ENCODE results near the gene RBBP4.

RBBP4 gene

DNA sequence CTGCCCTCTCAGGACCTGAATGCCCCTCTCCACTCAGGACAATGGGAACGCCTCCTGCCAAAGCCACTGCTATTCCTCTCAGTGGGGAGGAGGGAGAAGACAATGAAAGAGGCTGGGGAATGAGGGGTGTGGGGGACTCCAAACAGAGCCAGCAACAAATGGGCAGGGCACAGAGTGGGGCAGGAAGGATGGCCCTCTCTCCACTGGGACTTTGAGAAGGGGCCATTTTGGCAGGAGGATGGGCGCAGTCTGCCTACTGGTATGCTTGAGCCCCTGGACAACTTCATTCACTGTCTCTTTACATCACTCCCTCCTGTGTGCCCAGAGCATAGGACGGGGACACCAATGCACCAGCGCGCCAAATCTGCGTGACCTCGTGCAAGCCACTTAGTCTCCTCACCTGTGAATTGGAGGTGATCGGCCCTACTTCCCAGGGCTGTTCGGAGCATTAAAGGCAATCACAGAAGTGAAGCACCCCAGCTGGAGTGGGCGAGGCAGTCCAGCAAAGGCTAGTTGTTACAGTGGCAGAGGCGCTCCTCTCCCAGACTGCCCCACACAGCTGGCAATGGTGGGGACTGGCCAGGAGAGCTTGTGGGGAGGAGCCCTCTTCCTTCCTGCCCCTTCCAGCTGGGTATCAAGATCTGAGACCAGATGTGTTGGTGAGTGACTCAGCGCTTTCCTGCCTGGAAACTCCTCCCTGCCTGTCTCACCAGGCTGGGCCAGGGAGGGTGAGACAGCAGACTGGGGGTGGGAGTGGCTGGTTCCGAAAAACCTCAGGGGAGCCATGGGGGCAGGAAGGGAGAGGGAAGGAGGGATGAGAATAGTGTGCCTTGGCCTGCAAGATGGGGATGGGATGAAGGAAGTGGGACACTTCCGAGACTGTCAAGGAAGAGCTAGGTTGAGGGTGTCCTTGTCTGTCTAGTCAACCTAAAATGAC lies 73.9 kb downstream of the RBBP4 start:
- Histone ChIP-seq H3K4me3 (ENCODE audit: low read depth, low read length) (no peak overlapping the region), H3K9me3 (ENCODE audit: control insufficient read depth, insufficient read depth, low read depth, low read length) (no peaks in the 10 kb centered on the region), H3K27ac (ENCODE audit: extremely low read depth, low read depth, low read length) (no peak overlapping the region)
- TF ChIP-seq ZSCAN30 (tag by site-specific recombination; IDR thresholded peaks at IDR 0.05): no peak
- TF ChIP-seq, protein P1, sequence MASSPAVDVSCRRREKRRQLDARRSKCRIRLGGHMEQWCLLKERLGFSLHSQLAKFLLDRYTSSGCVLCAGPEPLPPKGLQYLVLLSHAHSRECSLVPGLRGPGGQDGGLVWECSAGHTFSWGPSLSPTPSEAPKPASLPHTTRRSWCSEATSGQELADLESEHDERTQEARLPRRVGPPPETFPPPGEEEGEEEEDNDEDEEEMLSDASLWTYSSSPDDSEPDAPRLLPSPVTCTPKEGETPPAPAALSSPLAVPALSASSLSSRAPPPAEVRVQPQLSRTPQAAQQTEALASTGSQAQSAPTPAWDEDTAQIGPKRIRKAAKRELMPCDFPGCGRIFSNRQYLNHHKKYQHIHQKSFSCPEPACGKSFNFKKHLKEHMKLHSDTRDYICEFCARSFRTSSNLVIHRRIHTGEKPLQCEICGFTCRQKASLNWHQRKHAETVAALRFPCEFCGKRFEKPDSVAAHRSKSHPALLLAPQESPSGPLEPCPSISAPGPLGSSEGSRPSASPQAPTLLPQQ (tag by site-specific recombination; IDR thresholded peaks at IDR 0.05): no peak
- 0 out of 2 replicates have a peak, but pooled peaks have one; percentile 33 for TF ChIP-seq ZNF248 (tag by site-specific recombination; IDR thresholded peaks at IDR 0.05)
- TF ChIP-seq ZNF600 (tag by site-specific recombination; IDR thresholded peaks at IDR 0.05): peak; percentile 71
- TF ChIP-seq ZNF48 (tag by site-specific recombination; IDR thresholded peaks at IDR 0.05): no peak
- TF ChIP-seq, protein P2, sequence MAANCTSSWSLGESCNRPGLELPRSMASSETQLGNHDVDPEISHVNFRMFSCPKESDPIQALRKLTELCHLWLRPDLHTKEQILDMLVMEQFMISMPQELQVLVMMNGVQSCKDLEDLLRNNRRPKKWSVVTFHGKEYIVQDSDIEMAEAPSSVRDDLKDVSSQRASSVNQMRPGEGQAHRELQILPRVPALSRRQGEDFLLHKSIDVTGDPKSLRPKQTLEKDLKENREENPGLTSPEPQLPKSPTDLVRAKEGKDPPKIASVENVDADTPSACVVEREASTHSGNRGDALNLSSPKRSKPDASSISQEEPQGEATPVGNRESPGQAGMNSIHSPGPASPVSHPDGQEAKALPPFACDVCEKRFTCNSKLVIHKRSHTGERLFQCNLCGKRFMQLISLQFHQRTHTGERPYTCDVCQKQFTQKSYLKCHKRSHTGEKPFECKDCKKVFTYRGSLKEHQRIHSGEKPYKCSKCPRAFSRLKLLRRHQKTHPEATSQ (tag by site-specific recombination; IDR thresholded peaks at IDR 0.05): no peak
- no peak for TF ChIP-seq ZNF121 (tag by site-specific recombination; IDR thresholded peaks at IDR 0.05)
- TF ChIP-seq ZNF292 (tag by site-specific recombination; IDR thresholded peaks at IDR 0.05; ENCODE audit: borderline replicate concordance, low read depth): no peak
- 0 out of 2 replicates have a peak, but pooled peaks have one; percentile 27 for TF ChIP-seq ZNF629 (tag by site-specific recombination; IDR thresholded peaks at IDR 0.05)
- TF ChIP-seq ZFP3 (tag by site-specific recombination; IDR thresholded peaks at IDR 0.05; ENCODE audit: low read depth): no peak
- TF ChIP-seq KLF1 (tag by site-specific recombination; IDR thresholded peaks at IDR 0.05): peak; percentile 49
- TF ChIP-seq ZNF10 (tag by site-specific recombination; IDR thresholded peaks at IDR 0.05): no peak
- TF ChIP-seq, protein P3, sequence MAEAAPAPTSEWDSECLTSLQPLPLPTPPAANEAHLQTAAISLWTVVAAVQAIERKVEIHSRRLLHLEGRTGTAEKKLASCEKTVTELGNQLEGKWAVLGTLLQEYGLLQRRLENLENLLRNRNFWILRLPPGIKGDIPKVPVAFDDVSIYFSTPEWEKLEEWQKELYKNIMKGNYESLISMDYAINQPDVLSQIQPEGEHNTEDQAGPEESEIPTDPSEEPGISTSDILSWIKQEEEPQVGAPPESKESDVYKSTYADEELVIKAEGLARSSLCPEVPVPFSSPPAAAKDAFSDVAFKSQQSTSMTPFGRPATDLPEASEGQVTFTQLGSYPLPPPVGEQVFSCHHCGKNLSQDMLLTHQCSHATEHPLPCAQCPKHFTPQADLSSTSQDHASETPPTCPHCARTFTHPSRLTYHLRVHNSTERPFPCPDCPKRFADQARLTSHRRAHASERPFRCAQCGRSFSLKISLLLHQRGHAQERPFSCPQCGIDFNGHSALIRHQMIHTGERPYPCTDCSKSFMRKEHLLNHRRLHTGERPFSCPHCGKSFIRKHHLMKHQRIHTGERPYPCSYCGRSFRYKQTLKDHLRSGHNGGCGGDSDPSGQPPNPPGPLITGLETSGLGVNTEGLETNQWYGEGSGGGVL (tag by site-specific recombination; IDR thresholded peaks at IDR 0.05): peak; percentile 66
- TF ChIP-seq GLI4 (tag by site-specific recombination; IDR thresholded peaks at IDR 0.05): no peak
- peak; percentile 40; the same call in 1 of the 2 replicates for TF ChIP-seq WT1 (tag by site-specific recombination; IDR thresholded peaks at IDR 0.05)
- no peak for TF ChIP-seq TCF7L2 (IDR thresholded peaks at IDR 0.05; ENCODE audit: borderline replicate concordance, low read depth, low read length)
- no peak for TF ChIP-seq ZNF549 (tag by site-specific recombination; IDR thresholded peaks at IDR 0.05)
- 0 out of 2 replicates have a peak, but pooled peaks have one; percentile 17 for TF ChIP-seq ZIC2 (tag by site-specific recombination; IDR thresholded peaks at IDR 0.05)
- TF ChIP-seq ZNF366 (tag by site-specific recombination; conservative IDR thresholded peaks at IDR 0.05): peak; percentile 47; the same call in 1 of the 2 replicates
- TF ChIP-seq SP3 (tag by site-specific recombination; IDR thresholded peaks at IDR 0.05): peak; percentile 56
- no peak for TF ChIP-seq ZNF169 (tag by site-specific recombination; IDR thresholded peaks at IDR 0.05)
- no peak for TF ChIP-seq ZNF529 (tag by site-specific recombination; IDR thresholded peaks at IDR 0.05; ENCODE audit: insufficient replicate concordance)
- TF ChIP-seq ZNF792 (tag by site-specific recombination; IDR thresholded peaks at IDR 0.05): no peak
- TF ChIP-seq HOXC10 (CRISPR knock-in tag; IDR thresholded peaks at IDR 0.05): no peak
- TF ChIP-seq, protein P4, sequence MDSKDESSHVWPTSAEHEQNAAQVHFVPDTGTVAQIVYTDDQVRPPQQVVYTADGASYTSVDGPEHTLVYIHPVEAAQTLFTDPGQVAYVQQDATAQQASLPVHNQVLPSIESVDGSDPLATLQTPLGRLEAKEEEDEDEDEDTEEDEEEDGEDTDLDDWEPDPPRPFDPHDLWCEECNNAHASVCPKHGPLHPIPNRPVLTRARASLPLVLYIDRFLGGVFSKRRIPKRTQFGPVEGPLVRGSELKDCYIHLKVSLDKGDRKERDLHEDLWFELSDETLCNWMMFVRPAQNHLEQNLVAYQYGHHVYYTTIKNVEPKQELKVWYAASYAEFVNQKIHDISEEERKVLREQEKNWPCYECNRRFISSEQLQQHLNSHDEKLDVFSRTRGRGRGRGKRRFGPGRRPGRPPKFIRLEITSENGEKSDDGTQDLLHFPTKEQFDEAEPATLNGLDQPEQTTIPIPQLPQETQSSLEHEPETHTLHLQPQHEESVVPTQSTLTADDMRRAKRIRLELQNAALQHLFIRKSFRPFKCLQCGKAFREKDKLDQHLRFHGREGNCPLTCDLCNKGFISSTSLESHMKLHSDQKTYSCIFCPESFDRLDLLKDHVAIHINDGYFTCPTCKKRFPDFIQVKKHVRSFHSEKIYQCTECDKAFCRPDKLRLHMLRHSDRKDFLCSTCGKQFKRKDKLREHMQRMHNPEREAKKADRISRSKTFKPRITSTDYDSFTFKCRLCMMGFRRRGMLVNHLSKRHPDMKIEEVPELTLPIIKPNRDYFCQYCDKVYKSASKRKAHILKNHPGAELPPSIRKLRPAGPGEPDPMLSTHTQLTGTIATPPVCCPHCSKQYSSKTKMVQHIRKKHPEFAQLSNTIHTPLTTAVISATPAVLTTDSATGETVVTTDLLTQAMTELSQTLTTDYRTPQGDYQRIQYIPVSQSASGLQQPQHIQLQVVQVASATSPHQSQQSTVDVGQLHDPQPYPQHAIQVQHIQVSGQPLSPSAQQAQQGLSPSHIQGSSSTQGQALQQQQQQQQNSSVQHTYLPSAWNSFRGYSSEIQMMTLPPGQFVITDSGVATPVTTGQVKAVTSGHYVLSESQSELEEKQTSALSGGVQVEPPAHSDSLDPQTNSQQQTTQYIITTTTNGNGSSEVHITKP (tag by site-specific recombination; IDR thresholded peaks at IDR 0.05): peak; percentile 65
- TF ChIP-seq SP7 (tag by site-specific recombination; IDR thresholded peaks at IDR 0.05): peak; percentile 75
- TF ChIP-seq GFI1B (tag by site-specific recombination; IDR thresholded peaks at IDR 0.05): no peak
- peak; percentile 44; the same call in 1 of the 2 replicates for TF ChIP-seq ZBTB8A (tag by site-specific recombination; IDR thresholded peaks at IDR 0.05)
- peak; percentile 38; the same call in 1 of the 2 replicates for TF ChIP-seq SP2 (tag by site-specific recombination; IDR thresholded peaks at IDR 0.05)
- TF ChIP-seq FEZF1 (tag by site-specific recombination; IDR thresholded peaks at IDR 0.05): no peak
- TF ChIP-seq RBAK (tag by site-specific recombination; IDR thresholded peaks at IDR 0.05): no peak

More for the DNA sequence above, 73.9 kb downstream of the RBBP4 start:
- ChIA-PET POLR2A (interaction anchor here (0.6 kb wide), 1 partner anchor 13 kb away, joined by 4 read pairs; no protein-coding TSS in a partner anchor), CTCF (interaction anchor here (0.5 to 1.5 kb wide), 2 partner anchors 12 to 151 kb away, joined by 3 to 4 read pairs; no protein-coding TSS in a partner anchor)
- Histone ChIP-seq H3K4me1 (ENCODE audit: control insufficient read depth, insufficient read depth, low read length) (no peaks in the 10 kb centered on the region), H3K36me3 (ENCODE audit: control insufficient read depth in 2 of 2, insufficient read depth in 1 of 2, low read length in 2 of 2) (no peaks in the 10 kb centered on the region)

All from HEK293 (cell line).